Keratinocyte (primary cell): ENCODE data around the gene PRKCG.

ENCODE experiments used
- CTCF ChIP-seq, 3 experiments: IDR thresholded peaks in 1 of 3; conservative IDR thresholded peaks in 1 of 3; optimal IDR thresholded peaks in 1 of 3; 2 replicates in 2 of 3; 3 replicates in 1 of 3; pipeline versions ENCODE3 to v1.5.1; 2011; ENCODE audit warnings: low read length in 3 of 3, mild to moderate bottlenecking in 3 of 3, moderate library complexity in 2 of 3, control low read depth in 1 of 3, inconsistent platforms in 1 of 3; ENCODE audit not compliant: insufficient read depth in 2 of 3; ENCODE audit errors: extremely low read depth in 1 of 3
- EZH2 ChIP-seq: IDR thresholded peaks from one replicate; pipeline ENCODE4 v1.6.1; 2012; ENCODE audit warnings: inconsistent platforms, mild to moderate bottlenecking, low read length, moderate library complexity

- TF ChIP-seq CTCF (optimal IDR thresholded peaks at IDR 0.05 in 1 of 3, IDR thresholded peaks at IDR 0.05 in 1 of 3, conservative IDR thresholded peaks at IDR 0.05 in 1 of 3; ENCODE audit: extremely low read depth in 1 of 3, insufficient read depth in 2 of 3, low read length in 3 of 3) = no peak
- TF ChIP-seq EZH2 = no peak
Measured at GRCh38 chr19:53905787-53906186, 23.8 kb downstream of the PRKCG start.
